Body of pancreas (tissue), 4 donors: Measurements from ENCODE around the gene BUB1B.

Source experiments
- CTCF ChIP-seq, 7 experiments: fragments of 450-650 bp in 4 of 7; fragments of 200-600 bp in 3 of 7; sonication (generic) in 3 of 7; IDR thresholded peaks; one replicate each; pipeline ENCODE4 v1.5.1; 2016 to 2019; ENCODE audit warnings: antibody characterized with exemption in 7 of 7
- POLR2A ChIP-seq, 3 donors: fragments of 450-650 bp; IDR thresholded peaks; one replicate each; pipeline ENCODE4 v1.6.1; 2016; ENCODE audit warnings: antibody characterized with exemption in 3 of 3, mild to moderate bottlenecking in 2 of 3

- TF ChIP-seq CTCF (IDR thresholded peaks at IDR 0.05), result no peak
- TF ChIP-seq POLR2A (IDR thresholded peaks at IDR 0.05), result no peak
These were observed 23.0 kb downstream of the BUB1B start for GRCh38 chr15:40183636-40184463.
